Transverse colon (tissue), 4 donors: ENCODE results near the gene MCAT.

Experiments
- CTCF ChIP-seq, 5 experiments: fragments of 200-600 bp in 3 of 5; fragments of 450-650 bp in 2 of 5; sonication (generic) in 3 of 5; IDR thresholded peaks; 1 replicate in 2 of 5; 2 replicates in 3 of 5; pipeline ENCODE4 v1.5.1; 2016 to 2017; ENCODE audit warnings: antibody characterized with exemption in 5 of 5, inconsistent platforms in 3 of 5, mild to moderate bottlenecking in 2 of 5, moderate library complexity in 1 of 5
- EP300 ChIP-seq: sonication (generic); formaldehyde crosslinking; IDR thresholded peaks from one replicate; pipeline ENCODE4 v1.6.1; 2017; ENCODE audit warnings: antibody characterized with exemption, low read depth
- POLR2A ChIP-seq: fragments of 450-650 bp; IDR thresholded peaks from one replicate; pipeline ENCODE4 v1.6.1; 2016; ENCODE audit warnings: antibody characterized with exemption, mild to moderate bottlenecking, moderate library complexity
- POLR2AphosphoS5 ChIP-seq, 3 donors: sonication (generic); formaldehyde crosslinking; IDR thresholded peaks; one replicate each; pipeline ENCODE4 v1.6.1; 2016; ENCODE audit warnings: antibody characterized with exemption in 3 of 3

- TF ChIP-seq CTCF (IDR thresholded peaks at IDR 0.05) (no peak), POLR2A (no peak), POLR2AphosphoS5 (IDR thresholded peaks at IDR 0.05) (peak in 1 of 3 donors; percentile 21), EP300 (no peak)
These were observed 43.3 kb upstream of the MCAT start, which contains the start of gene TTLL12 for GRCh38 chr22:43186272-43187170.
